ENCODE results near the gene ACACB. TPM values are rescaled to one million over a fixed set of nuclear protein-coding genes. Genes with fewer than 3 reads are reported as not detected.

The ACACB gene
- total and polyA plus RNA-seq, 2 donors (not counting 3 experiments of a cell fraction or from before 2014, with no cell fraction given) = 1.3 to 5.7 TPM

DNA sequence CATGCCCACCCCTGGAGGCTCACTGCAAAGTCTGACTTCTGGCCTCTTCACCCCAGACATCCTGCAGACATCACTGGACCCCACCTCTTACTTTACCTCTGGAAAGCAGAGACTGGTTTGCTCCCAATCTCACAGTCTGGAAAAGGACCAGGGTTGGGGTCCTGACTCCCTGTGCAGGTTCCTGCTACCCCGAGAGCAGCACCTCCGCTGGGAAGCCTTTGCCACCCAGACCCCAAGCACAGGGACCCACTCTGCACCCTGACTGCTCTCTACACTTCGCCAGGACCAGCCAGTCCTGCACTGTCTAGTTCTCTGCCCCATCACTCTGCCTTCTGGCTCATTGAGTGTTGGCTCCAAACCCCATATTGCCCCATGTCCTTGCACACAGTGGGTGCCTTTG, 176.7 kb downstream of the ACACB start:
- dilution Hi-C loops (cut with MboI; ENCODE audit: extremely low pct_ligation_motif_present, low sequenced_read_pairs) (no loop called here), intact Hi-C loops (cut with micrococcal nuclease) (no loop called here)
- DNase-seq (ENCODE audit: low read depth, low spot score) = no peak
- Histone ChIP-seq H3K4me3 (replicated peaks in 1 of 3; ENCODE audit: insufficient read depth in 1 of 3, low read depth in 1 of 3, low read length in 3 of 3) (no peak overlapping the region), H3K79me2 (ENCODE audit: control insufficient read depth, insufficient read depth, low read length) (no peaks in the 10 kb centered on the region), H2AFZ (ENCODE audit: low read depth, low read length) (no peak overlapping the region), H3K4me1 (ENCODE audit: control insufficient read depth, extremely low read depth, insufficient read depth, low read length) (no peaks in the 10 kb centered on the region), H3K9me3 (replicated peaks; ENCODE audit: control insufficient read depth, insufficient read depth, low read length) (no peaks in the 10 kb centered on the region), H3K27ac (ENCODE audit: insufficient read depth, low read depth, low read length) (no peak overlapping the region), H3K36me3 (ENCODE audit: control insufficient read depth in 2 of 2, extremely low read depth in 1 of 2, insufficient read depth in 2 of 2, low read length in 2 of 2) (no peaks in the 10 kb centered on the region), H3K27me3 (ENCODE audit: control insufficient read depth in 2 of 2, insufficient read depth in 2 of 2, low read length in 2 of 2) (peaks cover 3 to 7% of the 10 kb centered on the region in 2 experiments), H3K9me1 (replicated peaks; ENCODE audit: control insufficient read depth, extremely low read depth, insufficient read depth, low read length) (no peaks in the 10 kb centered on the region), H3K9ac (replicated peaks; ENCODE audit: extremely low read depth, insufficient read depth, low read length) (no peak overlapping the region), H4K20me1 (replicated peaks; ENCODE audit: control insufficient read depth, extremely low read depth, insufficient read depth, low read length) (no peaks in the 10 kb centered on the region), H3K4me2 (ENCODE audit: insufficient read depth, low read length) (no peak overlapping the region)
- no peak for FAIRE-seq
- TF ChIP-seq FOS (IDR thresholded peaks at IDR 0.05; ENCODE audit: borderline replicate concordance, insufficient read depth, low read length) = no peak
- no peak for TF ChIP-seq GATA2 (IDR thresholded peaks at IDR 0.05; ENCODE audit: insufficient read depth, insufficient read length, low read depth, low read length)
- TF ChIP-seq POLR2A (IDR thresholded peaks at IDR 0.05; ENCODE audit: low read depth, low read length) = no peak
- TF ChIP-seq, protein P1, sequence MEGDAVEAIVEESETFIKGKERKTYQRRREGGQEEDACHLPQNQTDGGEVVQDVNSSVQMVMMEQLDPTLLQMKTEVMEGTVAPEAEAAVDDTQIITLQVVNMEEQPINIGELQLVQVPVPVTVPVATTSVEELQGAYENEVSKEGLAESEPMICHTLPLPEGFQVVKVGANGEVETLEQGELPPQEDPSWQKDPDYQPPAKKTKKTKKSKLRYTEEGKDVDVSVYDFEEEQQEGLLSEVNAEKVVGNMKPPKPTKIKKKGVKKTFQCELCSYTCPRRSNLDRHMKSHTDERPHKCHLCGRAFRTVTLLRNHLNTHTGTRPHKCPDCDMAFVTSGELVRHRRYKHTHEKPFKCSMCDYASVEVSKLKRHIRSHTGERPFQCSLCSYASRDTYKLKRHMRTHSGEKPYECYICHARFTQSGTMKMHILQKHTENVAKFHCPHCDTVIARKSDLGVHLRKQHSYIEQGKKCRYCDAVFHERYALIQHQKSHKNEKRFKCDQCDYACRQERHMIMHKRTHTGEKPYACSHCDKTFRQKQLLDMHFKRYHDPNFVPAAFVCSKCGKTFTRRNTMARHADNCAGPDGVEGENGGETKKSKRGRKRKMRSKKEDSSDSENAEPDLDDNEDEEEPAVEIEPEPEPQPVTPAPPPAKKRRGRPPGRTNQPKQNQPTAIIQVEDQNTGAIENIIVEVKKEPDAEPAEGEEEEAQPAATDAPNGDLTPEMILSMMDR (IDR thresholded peaks at IDR 0.05; ENCODE audit: extremely low read depth in 1 of 2, insufficient read depth in 1 of 2, low read depth in 1 of 2, low read length in 2 of 2) = no peak
- no peak for TF ChIP-seq MYC (IDR thresholded peaks at IDR 0.05; ENCODE audit: low read depth, low read length)
- TF ChIP-seq POLR2AphosphoS5 (IDR thresholded peaks at IDR 0.05; ENCODE audit: insufficient read depth, low read depth, low read length) = no peak
- no peak for TF ChIP-seq MAX (IDR thresholded peaks at IDR 0.05; ENCODE audit: insufficient read depth, insufficient read length)
- TF ChIP-seq EZH2 (IDR thresholded peaks at IDR 0.05; ENCODE audit: borderline replicate concordance, low read depth, low read length, severe bottlenecking) = no peak
- no peak for TF ChIP-seq JUN (IDR thresholded peaks at IDR 0.05; ENCODE audit: borderline replicate concordance, insufficient read depth, insufficient read length, low read depth)
- POLR2A ChIA-PET = no interaction called here
- CTCF ChIA-PET = no interaction called here
- no TSS peak for BruUV-seq (replicated peaks)

All from endothelial cell of umbilical vein (primary cell).